WTC11 (cell line): Measurements from ENCODE around the gene TMX1.

ENCODE experiments used
- ATF6 ChIP-seq: sonication (generic); formaldehyde crosslinking; IDR thresholded peaks from 2 replicates; pipeline ENCODE4 v1.8.1; 2023; ENCODE audit warnings: mild to moderate bottlenecking, missing genetic modification reagents
- E2F1 ChIP-seq: sonication (generic); formaldehyde crosslinking; IDR thresholded peaks from 2 replicates; pipeline ENCODE4 v1.8.0; 2022; ENCODE audit warnings: mild to moderate bottlenecking, missing genetic modification reagents
- IRF2 ChIP-seq: sonication (generic); formaldehyde crosslinking; IDR thresholded peaks from 2 replicates; pipeline ENCODE4 v1.8.0; 2022; ENCODE audit warnings: low read depth, missing genetic modification reagents, borderline replicate concordance
- RELA ChIP-seq: sonication (generic); formaldehyde crosslinking; IDR thresholded peaks from 2 replicates; pipeline ENCODE4 v1.8.1; 2022; ENCODE audit warnings: missing genetic modification reagents, mild to moderate bottlenecking, borderline replicate concordance
- TEAD4 ChIP-seq: sonication (generic); formaldehyde crosslinking; IDR thresholded peaks from 2 replicates; pipeline ENCODE4 v1.8.0; 2022; ENCODE audit warnings: mild to moderate bottlenecking, missing genetic modification reagents
- ZNF416 ChIP-seq: fragments of 250-450 bp; sonication (Bioruptor Pico); IDR thresholded peaks from 2 replicates; pipeline ENCODE4 v1.9.0; 2021; ENCODE audit warnings: mild to moderate bottlenecking, inconsistent platforms
- TF ChIP-seq, protein P1 (sequence below): fragments of 200-600 bp; IDR thresholded peaks from 2 replicates; pipeline ENCODE4 v1.8.0; 2022; ENCODE audit warnings: antibody characterized with exemption

GRCh38 chr14:51244591-51244990 is 4.5 kb downstream of the TMX1 start:
- TF ChIP-seq, protein P1, sequence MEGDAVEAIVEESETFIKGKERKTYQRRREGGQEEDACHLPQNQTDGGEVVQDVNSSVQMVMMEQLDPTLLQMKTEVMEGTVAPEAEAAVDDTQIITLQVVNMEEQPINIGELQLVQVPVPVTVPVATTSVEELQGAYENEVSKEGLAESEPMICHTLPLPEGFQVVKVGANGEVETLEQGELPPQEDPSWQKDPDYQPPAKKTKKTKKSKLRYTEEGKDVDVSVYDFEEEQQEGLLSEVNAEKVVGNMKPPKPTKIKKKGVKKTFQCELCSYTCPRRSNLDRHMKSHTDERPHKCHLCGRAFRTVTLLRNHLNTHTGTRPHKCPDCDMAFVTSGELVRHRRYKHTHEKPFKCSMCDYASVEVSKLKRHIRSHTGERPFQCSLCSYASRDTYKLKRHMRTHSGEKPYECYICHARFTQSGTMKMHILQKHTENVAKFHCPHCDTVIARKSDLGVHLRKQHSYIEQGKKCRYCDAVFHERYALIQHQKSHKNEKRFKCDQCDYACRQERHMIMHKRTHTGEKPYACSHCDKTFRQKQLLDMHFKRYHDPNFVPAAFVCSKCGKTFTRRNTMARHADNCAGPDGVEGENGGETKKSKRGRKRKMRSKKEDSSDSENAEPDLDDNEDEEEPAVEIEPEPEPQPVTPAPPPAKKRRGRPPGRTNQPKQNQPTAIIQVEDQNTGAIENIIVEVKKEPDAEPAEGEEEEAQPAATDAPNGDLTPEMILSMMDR: no peak
- TF ChIP-seq ZNF416 (CRISPR knock-in tag): no peak
- TF ChIP-seq IRF2 (CRISPR knock-in tag): no peak
- TF ChIP-seq TEAD4 (CRISPR knock-in tag): no peak
- TF ChIP-seq ATF6 (CRISPR knock-in tag): no peak
- TF ChIP-seq RELA (CRISPR knock-in tag): no peak
- no peak for TF ChIP-seq E2F1
